22Rv1 (cell line): ENCODE results near the gene CHAT.

Source experiments
- ZFX ChIP-seq: fragments of 450-650 bp; IDR thresholded peaks from 2 replicates; pipeline ENCODE4 v1.6.1; 2017; ENCODE audit warnings: antibody characterized with exemption, borderline replicate concordance
- TF ChIP-seq, protein P1 (sequence below): fragments of 450-650 bp; IDR thresholded peaks from 2 replicates; pipeline ENCODE4 v1.5.1; 2017; ENCODE audit warnings: mild to moderate bottlenecking

DNA sequence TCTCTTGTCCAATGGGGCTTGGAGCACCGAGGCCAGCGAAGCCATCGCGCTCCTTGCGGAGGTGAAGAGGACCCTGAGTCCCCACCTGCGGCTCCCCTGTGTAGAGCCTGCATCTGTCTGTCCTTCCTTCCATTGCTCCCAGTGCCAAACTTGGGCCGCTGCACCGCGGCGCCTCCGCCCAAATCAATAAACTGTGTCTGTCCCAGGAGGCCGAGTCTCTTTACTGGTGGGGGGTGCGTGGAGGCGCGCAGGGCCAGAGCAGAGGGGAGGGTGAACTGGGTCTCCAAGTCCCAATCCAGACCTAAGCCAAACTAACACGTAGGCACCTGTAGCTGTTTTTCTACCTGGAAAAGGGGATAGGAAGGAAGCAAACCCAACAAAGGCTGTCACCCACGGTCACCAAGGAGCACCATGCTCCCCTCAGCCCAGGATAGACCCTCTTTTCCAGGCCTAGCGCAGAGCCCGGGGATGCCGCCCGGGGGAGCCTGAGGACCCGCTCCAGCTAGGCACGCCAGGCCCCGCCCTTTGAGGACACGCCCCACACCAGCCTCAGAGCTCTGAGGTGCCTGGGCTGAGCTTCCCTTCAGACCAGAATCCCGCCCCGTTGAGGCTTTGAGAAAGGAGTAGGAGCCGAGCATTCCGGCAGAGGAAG, 1.2 kb upstream of the CHAT start:
- TF ChIP-seq, protein P1, sequence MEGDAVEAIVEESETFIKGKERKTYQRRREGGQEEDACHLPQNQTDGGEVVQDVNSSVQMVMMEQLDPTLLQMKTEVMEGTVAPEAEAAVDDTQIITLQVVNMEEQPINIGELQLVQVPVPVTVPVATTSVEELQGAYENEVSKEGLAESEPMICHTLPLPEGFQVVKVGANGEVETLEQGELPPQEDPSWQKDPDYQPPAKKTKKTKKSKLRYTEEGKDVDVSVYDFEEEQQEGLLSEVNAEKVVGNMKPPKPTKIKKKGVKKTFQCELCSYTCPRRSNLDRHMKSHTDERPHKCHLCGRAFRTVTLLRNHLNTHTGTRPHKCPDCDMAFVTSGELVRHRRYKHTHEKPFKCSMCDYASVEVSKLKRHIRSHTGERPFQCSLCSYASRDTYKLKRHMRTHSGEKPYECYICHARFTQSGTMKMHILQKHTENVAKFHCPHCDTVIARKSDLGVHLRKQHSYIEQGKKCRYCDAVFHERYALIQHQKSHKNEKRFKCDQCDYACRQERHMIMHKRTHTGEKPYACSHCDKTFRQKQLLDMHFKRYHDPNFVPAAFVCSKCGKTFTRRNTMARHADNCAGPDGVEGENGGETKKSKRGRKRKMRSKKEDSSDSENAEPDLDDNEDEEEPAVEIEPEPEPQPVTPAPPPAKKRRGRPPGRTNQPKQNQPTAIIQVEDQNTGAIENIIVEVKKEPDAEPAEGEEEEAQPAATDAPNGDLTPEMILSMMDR, result no peak
- no peak for TF ChIP-seq ZFX
